GM21576 (cell line): ENCODE data around the gene RLBP1.
"Not testable (repeated sequence)": the region's sequence is repeated elsewhere in the genome, so short reads cannot be mapped to it uniquely, and the experiment has no call there.

Experiments
- ATAC-seq: cut with Tn5 transposase; IDR thresholded peaks from one replicate; pipeline ENCODE4 v1.9.1; 2021; ENCODE audit warnings: mild to moderate bottlenecking, moderate library complexity; ENCODE audit not compliant: unreplicated experiment

RLBP1 gene

DNA sequence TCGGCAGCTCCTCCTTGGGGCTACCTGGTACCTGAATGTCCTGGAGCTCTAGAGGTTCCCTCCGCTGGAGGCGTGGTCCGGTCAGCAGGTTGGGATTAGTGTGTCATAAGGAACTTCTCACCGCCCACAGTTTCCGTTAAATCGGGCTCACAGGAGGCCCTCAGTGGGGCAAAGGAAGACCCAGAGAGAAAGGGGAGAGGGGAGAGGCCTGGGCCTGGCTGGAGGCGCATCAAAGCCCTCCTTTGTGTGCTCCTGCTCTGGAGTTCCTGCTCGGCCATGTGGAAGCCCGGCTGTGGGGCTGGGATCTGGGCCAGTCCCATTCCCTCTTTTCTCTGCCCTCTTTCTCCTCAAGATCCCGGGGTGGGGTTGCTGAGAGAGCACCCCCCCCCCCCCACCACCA is at the start of gene RLBP1:
Gene RLBP1, minus strand, starts transcription at position 37 of the 400 bp plus-strand sequence. CDS start 2,604 bp downstream, outside the sequence.
- no peak for ATAC-seq

DNA sequence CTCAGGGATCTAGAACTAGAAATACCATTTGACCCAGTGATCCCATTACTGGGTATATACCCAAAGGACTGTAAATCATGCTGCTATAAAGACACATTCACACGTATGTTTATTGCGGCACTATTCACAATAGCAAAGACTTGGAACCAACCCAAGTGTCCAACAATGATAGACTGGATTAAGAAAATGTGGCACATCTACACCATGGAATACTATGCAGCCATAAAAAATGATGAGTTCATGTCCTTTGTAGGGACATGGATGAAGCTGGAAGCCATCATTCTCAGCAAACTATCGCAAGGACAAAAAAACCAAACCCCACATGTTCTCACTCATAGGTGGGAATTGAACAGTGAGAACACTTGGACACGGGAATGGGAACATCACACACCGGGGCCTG is 28.8 kb upstream of the RLBP1 start:
- not testable (repeated sequence) for ATAC-seq

DNA sequence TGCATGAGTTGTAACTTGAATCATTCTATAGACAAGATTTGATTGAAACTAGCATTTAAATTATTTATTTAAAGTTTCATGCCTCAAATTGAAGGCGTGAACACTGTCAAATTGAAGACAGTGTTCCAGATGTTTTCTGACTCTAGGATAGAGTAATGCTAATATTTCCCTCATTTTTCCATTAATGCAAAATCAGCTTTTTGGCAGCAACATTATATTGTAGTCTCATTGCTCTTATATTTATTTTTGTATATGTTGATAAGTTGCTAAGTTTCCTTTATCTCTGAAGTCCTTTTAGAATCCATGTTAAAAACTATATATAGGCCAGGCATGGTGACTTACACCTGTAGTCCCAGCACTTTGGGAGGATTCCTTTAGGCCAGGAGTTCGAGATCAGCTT is 27.2 kb upstream of the RLBP1 start:
- ATAC-seq = no peak

DNA sequence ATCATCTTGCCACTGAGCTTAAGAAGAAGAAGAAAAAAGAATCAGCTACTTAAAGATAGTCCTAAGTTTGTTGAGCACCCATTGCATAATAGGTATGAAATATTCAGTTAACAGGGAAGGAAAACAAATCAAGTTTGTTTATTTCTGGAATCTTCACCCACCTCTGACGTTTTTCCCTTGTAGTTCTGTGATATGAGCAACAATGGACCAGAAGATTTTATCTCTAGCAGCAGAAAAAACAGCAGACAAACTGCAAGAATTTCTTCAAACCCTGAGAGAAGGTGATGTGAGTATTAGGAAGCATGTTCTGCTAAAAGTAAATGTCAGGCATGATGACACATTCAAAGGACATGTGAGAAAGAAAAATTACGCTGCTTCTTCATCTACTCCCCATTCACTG is 26.1 kb upstream of the RLBP1 start:
- ATAC-seq = no peak

DNA sequence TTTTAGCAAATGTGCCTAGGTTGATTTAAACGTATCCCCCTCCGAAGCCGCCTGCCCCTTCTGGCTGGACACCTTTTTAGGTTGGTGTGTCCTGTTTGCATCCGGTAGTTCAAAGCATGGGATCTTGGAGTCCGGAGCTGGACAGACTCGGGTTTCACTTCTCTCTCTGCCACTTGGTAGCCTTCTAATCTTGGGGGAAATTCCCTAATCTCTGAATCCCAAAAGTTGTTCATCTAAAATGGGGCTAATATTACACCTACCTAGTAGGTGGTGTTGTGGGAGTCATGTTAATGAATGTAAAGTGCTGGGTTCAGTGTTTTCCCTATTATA is 23.2 kb upstream of the RLBP1 start:
- peak; percentile 14 for ATAC-seq

DNA sequence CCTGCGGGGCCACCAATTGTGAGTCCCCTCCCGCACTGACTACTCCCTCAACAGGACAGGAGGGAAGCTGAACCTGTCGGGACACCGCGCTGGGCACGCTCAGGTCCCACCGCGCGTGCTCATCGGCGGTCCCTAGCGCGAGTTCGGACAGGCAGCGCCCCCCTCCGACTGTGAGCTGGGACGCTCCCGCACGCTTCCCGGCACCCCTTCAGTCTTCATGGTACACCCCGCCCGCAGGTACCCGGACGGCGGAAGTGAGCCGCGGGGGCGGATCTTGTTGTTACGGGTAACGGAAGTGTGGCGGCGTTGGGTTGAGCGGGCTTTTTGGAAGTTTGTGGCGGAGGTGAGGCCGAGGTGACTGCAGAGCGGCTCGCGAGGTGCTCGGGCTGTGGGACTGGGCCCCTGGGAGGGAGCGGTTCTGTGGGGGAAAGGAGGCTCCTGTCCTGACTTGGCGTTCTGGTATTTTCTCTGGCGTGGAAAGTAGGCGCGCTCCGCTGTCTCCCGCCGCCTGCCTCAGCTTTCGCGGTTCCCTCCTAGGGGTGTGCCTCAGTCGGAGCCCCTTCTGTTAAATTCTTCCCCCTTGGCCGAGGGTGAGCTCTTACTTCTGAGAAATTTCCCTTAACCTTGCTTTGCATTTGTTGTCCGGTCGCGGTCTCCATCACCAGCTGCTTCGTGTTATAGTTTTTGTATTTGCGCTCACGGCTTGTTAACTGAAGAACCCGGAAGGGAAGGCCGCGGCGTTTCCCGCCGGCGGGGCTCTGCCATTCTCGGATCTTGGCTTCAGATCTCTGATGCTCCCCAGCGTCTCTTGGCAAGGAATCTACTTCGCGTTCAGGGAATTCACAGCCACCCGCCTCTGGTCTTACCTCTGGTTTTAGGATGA is 22.6 kb upstream of the RLBP1 start, which contains the start of gene FANCI:
Gene FANCI, plus strand, starts transcription at position 289 of the 883 bp plus-strand sequence. CDS start 3,669 bp downstream, outside the sequence.
- peak; percentile 95 for ATAC-seq

DNA sequence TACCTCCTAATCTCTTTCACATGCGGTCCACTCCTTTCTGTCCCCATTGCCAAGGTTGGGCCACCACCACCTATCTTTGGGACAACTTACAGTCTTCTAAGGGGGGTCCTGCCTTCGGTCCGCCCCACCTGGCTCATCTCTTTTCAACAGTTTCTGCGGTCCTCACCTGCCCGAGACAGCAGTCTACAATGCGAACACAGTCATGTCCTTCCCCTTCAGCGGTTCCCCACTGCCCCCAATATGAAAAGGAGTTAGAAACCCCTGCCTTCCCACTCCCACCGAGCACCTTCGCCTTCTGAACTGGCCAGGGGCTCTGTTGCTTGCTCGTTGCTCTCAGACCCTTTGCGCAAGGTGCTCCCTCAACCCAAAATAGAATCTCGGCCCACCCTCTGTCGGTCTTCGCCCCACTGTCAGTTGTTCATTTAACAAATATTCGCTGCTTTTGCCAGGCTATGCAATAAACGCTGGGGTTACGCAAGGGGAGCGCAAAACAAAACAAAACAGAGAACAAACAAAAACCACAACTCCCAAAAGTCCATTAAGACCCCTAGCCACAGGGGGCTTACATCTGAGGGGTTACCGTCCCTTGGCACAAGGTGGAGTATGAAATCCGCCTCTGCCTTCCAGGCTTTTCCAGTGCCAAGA is 21.8 kb upstream of the RLBP1 start:
- ATAC-seq = no peak

DNA sequence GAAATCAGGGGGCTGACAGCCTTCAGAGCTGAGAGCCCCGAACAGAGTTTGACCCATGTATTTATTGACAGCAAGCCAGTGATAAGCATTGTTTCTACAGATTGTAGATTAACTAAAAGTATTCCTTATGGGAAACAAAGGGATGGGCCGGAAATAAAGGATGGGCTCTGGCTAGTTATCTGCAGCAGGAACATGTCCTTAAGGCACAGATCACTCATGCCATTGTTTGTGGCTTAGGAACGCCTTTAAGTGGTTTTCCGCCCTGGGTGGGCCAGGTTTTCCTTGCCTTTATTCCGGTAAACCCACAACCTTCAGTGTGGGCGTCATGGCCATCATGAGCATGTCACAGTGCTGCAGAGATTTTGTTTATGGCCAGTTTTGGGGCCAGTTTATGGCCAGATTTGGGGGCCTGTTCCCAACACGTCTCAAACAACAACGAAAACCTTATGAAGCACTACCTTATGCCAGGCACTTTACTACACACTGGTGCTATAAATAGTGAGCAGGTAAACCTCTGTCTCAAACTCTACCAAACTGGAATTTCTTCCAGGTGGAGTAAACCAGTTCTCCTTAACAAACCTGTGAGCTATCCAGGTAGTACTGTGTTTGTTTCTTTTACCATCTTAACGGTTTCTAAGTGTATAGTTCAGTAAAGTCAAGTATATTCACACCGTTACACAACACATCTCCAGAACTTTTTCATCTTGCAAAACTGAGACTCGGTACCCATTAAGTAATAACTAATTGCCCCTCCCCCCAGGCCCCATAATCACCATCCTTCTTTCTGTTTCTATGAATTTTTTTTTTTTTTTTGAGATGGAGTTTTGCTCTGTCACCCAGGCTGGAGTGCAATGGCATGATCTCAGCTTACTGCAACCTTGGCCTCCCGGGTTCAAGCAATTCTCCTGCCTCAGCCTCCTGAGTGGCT is 18.8 kb upstream of the RLBP1 start:
- ATAC-seq = not testable (repeated sequence)

DNA sequence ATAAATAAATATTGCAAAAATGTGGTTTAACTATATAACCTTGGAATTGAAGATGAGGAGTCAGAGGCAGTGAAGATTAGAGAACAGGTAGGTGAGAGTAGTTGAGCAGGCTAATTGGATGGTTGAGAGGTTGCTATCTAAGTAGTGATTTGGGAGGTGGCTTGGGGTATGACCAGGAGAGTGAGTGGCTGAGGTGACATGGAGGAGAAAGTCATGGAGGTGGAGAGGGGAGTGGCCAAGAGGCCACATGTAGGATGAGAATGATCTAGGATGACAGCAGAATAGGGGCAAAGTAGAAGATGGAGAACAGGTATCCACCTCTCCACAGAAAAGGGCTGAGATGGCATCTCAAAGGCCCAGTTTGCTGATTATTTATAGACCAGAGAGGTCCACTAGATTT is 10.5 kb upstream of the RLBP1 start:
- no peak for ATAC-seq

DNA sequence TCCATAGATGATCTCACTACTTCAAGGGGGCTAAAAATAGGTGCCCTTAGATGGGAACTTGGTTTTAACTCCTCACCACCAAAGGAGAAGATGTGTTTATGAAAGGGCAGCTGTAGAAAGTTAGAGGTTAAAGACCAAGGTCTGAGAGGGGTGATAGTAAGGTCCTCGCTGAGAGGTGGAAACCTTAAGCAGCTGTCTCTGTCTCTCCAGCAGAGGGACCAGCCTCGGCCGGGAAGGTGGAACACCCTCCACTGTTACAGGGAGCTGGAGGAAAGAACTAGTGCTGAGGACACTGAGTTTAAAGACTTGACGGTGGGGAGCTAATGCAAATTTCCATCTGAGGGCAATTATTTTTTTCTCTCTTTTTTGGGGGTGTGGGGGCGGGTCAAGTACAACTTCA is 8.9 kb upstream of the RLBP1 start:
- no peak for ATAC-seq

DNA sequence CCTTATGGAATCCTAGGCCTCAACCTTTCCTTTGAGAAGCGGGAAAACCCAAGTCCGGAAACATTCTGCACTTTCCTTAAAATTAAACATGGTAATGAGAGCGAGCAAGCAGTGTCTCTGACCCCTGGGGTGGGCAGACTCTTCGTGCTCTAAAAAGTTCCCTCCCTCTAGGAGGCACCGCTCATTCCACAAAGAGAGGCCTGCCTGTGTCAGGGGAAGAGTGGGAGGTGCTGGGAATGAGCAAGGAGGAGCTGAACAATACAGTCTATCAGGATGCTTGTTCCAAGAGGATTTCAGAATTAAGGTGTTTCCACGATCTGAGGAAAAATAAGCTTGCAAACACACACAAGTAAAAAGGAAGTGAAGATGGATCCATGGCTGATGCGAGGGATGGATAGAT is 6.0 kb upstream of the RLBP1 start:
- ATAC-seq = no peak

DNA sequence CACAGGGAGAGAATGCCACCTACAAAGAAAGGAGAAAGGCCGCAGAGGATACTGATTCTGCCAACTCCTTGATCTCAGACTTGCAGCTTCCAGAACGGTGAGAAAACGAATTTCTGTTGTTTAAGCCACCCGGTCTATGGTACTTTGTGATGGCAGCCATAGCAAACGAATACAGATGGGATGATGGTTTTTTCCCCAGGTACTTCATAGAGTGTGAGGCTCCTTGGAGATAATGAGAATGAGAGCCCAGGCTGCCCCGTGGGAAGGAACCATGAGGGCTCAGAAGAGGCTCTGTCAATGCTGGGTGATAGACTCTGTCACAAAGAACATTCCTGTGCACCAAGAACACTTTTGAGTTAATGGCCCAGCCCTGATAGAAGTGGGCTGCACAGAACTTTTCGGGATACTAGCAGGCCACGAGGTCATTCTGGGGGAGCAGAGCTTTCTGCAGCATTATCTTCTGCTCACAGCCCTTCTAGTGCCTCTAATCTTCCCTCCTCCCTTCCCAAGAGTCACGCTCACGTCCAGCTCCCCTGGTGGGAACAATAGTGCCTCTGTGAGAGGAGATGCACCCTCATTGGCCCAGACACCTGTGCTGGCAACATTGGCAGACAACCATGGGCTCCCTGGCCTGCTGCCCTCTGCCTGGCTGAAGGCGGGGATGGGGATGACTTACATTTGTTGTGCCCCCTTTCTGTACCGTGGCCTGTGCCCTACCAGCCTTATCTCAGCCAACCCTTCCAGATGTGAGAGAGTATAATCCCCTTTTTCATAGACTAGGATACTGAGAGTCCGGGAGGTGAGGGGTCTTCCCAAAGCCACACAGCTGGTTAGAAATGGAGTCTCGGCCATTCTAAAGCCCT is 5.2 kb upstream of the RLBP1 start:
- no peak for ATAC-seq

DNA sequence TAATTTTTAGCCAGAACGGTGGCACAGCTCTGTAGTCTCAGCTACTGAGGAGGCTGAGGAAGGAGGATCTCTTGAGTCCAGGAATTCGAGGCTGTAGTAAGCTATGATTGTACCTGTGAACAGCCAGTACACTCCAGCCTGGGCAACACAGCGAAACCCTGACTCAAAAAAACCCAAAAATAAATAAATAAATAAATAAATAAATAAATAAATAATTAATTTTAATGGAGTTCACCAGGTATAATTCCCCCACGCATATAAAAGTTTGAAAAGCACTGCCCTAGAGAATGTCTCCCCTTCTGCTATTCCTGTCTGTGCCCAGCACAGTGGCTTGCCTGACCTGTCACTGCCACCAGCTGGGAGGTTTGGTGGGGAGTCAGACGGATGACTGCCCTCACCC is 4.2 kb upstream of the RLBP1 start:
- ATAC-seq = no peak

DNA sequence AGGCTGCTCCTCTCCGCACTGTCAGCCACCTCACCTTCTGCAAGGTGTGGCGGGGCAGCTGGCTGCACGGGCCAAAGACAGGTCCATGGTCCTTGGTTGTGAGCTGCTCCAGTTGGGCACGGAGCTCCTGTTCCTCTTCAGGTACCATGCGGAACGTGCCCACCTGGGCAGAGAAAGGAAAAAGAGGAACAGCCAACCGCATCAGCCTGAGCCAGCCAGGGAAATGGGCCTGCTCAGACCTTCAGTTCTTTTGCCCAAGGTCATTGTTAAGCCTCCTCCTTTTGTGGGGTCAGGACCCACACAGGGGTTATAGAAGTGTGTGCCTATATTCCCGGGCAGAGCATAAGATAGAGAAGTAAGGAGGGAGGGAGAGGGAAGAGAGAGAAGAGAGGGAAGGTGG is 2.8 kb downstream of the RLBP1 start:
- ATAC-seq = no peak

DNA sequence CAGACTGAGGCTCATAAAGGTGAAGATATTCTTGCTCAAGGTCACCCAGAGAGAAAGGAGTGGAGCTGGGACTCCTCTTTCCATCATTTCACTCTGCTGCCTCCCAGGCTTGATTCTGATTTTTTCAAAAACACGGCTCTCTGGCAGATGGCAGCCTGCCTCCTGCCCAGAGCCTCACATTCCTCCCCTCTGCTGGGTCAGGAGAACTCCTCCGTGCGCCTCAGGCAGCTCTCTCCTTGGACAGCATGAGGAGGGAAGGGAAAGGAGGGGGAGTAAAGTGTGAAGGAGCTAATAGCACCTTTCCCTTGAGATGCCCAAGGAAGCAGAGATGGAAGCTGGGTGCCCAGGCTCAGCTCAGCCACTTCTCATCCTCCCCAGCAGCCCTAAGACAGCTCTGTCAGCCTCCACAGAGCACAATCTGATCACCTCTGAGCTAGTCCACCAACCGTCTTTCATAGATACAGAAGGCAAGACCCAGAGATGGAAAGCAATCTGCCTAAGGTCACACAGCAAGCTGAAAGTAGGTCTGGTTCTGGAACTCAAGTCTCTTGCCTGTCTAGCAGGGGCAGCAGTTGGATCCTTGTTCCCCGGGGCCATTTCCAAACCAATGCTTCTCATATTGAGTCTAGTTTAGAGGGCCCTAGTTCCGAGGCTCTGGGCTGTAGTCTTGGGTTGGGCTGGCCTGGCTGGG is 3.5 kb downstream of the RLBP1 start:
- ATAC-seq = no peak

DNA sequence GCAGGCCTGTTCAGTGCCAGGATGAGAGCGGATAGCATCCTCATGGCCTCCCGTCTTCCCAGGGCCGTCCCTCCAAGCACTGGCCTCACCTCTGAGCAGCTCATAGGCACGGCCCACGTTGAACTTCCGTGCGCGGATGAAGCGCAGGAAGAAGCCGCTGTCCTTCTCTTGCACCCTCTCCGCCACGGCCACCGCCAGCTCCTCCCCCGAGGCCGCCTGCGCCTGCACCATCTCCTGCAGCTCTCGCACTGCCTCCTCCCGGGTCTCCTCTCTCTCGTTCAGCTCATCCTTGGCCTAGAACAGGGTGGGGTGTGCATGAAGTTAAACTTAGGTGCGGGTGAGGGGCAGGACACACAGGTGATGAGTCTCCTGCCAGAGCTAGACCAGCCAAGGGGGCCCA is 4.3 kb downstream of the RLBP1 start:
- ATAC-seq = no peak

DNA sequence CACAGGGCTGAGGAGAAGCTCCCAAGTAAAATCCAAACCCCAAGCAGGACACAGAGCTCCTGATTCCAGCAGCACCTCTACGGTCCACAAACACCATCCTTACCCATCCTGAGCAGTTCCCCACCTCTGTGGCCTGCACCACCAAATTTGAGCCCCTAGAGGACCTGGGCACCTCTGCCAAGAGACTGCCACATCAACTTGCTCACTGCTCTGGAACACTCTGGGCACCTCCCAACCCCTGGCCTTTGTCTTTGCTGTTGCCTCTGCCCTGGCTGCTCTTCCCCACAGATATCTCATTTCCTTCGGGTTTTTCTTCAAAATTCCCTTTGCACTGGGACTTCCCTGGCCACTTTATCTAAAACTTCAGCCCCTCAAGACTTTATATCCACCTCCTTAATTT is 5.8 kb downstream of the RLBP1 start:
- ATAC-seq = no peak

DNA sequence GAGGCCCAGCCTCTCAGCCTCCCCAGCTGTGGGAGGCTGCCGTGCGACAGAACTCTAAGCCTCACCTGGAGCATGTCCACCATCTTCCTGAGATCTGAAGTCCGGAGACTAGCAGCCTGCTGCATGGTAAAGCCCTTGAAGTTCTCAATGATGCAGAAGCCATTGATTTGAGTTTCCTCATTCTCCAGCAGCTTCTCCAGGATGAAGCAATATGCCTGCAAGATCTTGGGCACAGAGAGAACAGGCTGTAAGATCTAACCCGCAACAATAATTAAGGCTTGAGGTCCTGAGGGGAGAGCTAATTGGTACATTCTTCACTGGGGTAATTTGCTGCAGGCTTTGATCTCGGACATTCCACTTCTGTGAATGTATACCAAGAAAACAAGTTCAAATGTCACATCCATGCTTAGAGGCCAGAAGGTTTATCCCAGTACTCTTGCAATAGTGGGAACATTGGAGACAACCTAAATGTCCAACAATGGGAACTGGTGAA is 9.7 kb downstream of the RLBP1 start:
- ATAC-seq = no peak

DNA sequence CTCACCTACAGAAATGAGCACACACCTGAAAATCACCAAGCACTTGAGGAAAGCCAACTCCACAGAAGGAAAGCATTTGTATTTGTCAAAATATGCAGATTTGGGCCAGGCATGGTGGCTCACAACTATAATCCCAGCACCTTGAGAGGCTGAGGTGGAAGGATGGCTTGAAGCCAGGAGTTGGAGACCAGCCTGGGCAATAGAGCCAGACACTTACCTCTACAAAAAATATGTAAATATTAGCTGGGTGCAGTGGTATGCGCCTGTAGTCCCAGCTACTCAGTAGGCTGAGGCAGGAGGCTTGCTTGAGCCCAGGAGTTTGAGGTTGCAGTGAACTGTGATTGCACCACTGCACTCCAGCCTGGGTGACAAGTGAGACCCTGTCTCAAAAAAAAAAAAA is 12.3 kb downstream of the RLBP1 start:
- ATAC-seq = no peak

DNA sequence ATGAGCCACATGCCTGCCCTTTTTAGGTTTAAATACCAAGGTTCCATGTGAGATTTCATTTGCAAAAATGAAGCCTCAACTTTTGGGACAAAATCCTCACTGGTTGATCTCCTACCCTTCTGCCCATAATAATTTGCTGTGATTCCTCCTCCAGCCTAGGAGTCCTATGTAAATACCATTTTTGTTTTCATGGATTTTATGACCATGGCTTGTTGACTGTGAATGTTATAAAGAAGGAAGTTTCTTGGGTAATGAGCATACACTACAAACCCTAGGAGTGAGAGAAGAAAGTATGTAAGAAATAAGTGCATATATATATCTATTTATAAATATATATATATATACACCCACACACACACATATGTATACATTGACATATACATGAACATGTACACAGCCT is 13.1 kb downstream of the RLBP1 start:
- no peak for ATAC-seq
